Transverse colon (tissue), 4 donors: ENCODE data around the gene ANGPTL2.

Source experiments
- CTCF ChIP-seq, 5 experiments: fragments of 200-600 bp in 3 of 5; fragments of 450-650 bp in 2 of 5; sonication (generic) in 3 of 5; IDR thresholded peaks; 1 replicate in 2 of 5; 2 replicates in 3 of 5; pipeline ENCODE4 v1.5.1; 2016 to 2017; ENCODE audit warnings: antibody characterized with exemption in 5 of 5, inconsistent platforms in 3 of 5, mild to moderate bottlenecking in 2 of 5, moderate library complexity in 1 of 5
- POLR2A ChIP-seq: fragments of 450-650 bp; IDR thresholded peaks from one replicate; pipeline ENCODE4 v1.6.1; 2016; ENCODE audit warnings: antibody characterized with exemption, mild to moderate bottlenecking, moderate library complexity
- POLR2AphosphoS5 ChIP-seq, 3 donors: sonication (generic); formaldehyde crosslinking; IDR thresholded peaks; one replicate each; pipeline ENCODE4 v1.6.1; 2016; ENCODE audit warnings: antibody characterized with exemption in 3 of 3

- TF ChIP-seq CTCF (IDR thresholded peaks at IDR 0.05): no peak
- TF ChIP-seq POLR2AphosphoS5 (IDR thresholded peaks at IDR 0.05): no peak
- no peak for TF ChIP-seq POLR2A
These were observed 40.5 kb upstream of the ANGPTL2 start for GRCh38 chr9:127162864-127163365.
